ENCODE measurements around the gene TNPO3. TPM values are rescaled to one million over a fixed set of nuclear protein-coding genes. Genes with fewer than 3 reads are reported as not detected.
A peak's percentile ranks its signal among the peaks of the same experiment; 100 is the strongest.

TNPO3 gene
- total and polyA plus RNA-seq, 10 of the 15 experiments (the other 5 are each of a cell fraction or from before 2014, with no cell fraction given): 17.6 to 91.8 (median 65.9) TPM

- TF ChIP-seq RAD51 (IDR thresholded peaks at IDR 0.05) (peak; percentile 82), GABPA (IDR thresholded peaks at IDR 0.05; ENCODE audit: low read depth) (no peak), BHLHE40 (IDR thresholded peaks at IDR 0.05; ENCODE audit: borderline replicate concordance in 1 of 2, low read depth in 2 of 2, low read length in 1 of 2) (peak; percentile 93 to 95), NR2F1 (conservative IDR thresholded peaks at IDR 0.05) (0 out of 2 replicates have a peak, but pooled peaks have one; percentile 12), SMC3 (IDR thresholded peaks at IDR 0.05; ENCODE audit: borderline replicate concordance, low read length) (peak; percentile 89), SMARCA5 (IDR thresholded peaks at IDR 0.05) (peak; percentile 53; the same call in 1 of the 2 replicates), CTCF (IDR thresholded peaks at IDR 0.05 in 2 of 3, conservative IDR thresholded peaks at IDR 0.05 in 1 of 3; ENCODE audit: control insufficient read depth in 2 of 3, extremely low read depth in 1 of 3, insufficient read depth in 1 of 3, low read depth in 3 of 3, low read length in 3 of 3) (peak; percentile 59 to 78 (median 71)), PKNOX1 (IDR thresholded peaks at IDR 0.05) (peak; percentile 47)
Observed at GRCh38 chr7:128904381-128905197, 150.3 kb downstream of the TNPO3 start (continued).

Small RNA genes within 50 kb of the gene (small RNA-seq; reads per million reads assigned to genes)
- not detected for gene RN7SL306P

Other genes starting within 250 kb of the TNPO3 start
- 0.05 and 0.11 TPM in 2 replicates for gene FLNC, start 224.7 kb downstream of the TNPO3 start, total RNA-seq (2014; rRNA removed)
- gene FLNC, start 224.7 kb downstream of the TNPO3 start, total RNA-seq (2014; rRNA removed; fragmentation: Illumina TruSeq; extraction: Trizol): 0.09 TPM in 1 of 2 replicates, not detected in the other
- 0.21 and 0.32 TPM in 2 replicates for gene FLNC, start 224.7 kb downstream of the TNPO3 start, total RNA-seq (2021)
- gene FLNC, start 224.7 kb downstream of the TNPO3 start, polyA plus RNA-seq (2011; rRNA removed): not detected in 2 replicates
- 0.01 TPM in 1 of 2 replicates, not detected in the other for gene FLNC, start 224.7 kb downstream of the TNPO3 start, polyA plus RNA-seq (2014; fragmentation: Illumina TruSeq; extraction: Trizol)
- under 1 TPM in 1 of 2 experiments, not detected in 1; 0.02 TPM for gene FLNC, start 224.7 kb downstream of the TNPO3 start, polyA plus RNA-seq (2014; fragmentation: Nextera tagmentation; extraction: Ambion mirVana)
- gene FLNC, start 224.7 kb downstream of the TNPO3 start, polyA plus RNA-seq (2014; rRNA removed): 0.01 and 0.06 TPM in 2 replicates
- under 1 TPM; 0.03 to 0.08 TPM for gene FLNC, start 224.7 kb downstream of the TNPO3 start, polyA plus RNA-seq (2016; fragmentation: Nextera tagmentation; extraction: Ambion mirVana)
- 123 and 126 TPM in 2 replicates for gene ATP6V1F, start 192.3 kb downstream of the TNPO3 start, total RNA-seq (2014; rRNA removed)
- 108 and 111 TPM in 2 replicates for gene ATP6V1F, start 192.3 kb downstream of the TNPO3 start, total RNA-seq (2014; rRNA removed; fragmentation: Illumina TruSeq; extraction: Trizol)
- gene ATP6V1F, start 192.3 kb downstream of the TNPO3 start, total RNA-seq (2021): 143 and 155 TPM in 2 replicates
- gene ATP6V1F, start 192.3 kb downstream of the TNPO3 start, polyA plus RNA-seq (2011; rRNA removed): 121 and 194 TPM in 2 replicates
- gene ATP6V1F, start 192.3 kb downstream of the TNPO3 start, polyA plus RNA-seq (2014; fragmentation: Illumina TruSeq; extraction: Trizol): 62.7 and 179 TPM in 2 replicates
- 100 to 1,000 TPM; 246 to 343 TPM for gene ATP6V1F, start 192.3 kb downstream of the TNPO3 start, polyA plus RNA-seq (2014; fragmentation: Nextera tagmentation; extraction: Ambion mirVana)
- gene ATP6V1F, start 192.3 kb downstream of the TNPO3 start, polyA plus RNA-seq (2014; rRNA removed): 211 and 223 TPM in 2 replicates
- gene ATP6V1F, start 192.3 kb downstream of the TNPO3 start, polyA plus RNA-seq (2016; fragmentation: Nextera tagmentation; extraction: Ambion mirVana): 100 to 1,000 TPM; 286 TPM
- 2.9 and 4.2 TPM in 2 replicates for gene KCP, start 144.4 kb downstream of the TNPO3 start, total RNA-seq (2014; rRNA removed)
- 1.1 and 1.4 TPM in 2 replicates for gene KCP, start 144.4 kb downstream of the TNPO3 start, total RNA-seq (2014; rRNA removed; fragmentation: Illumina TruSeq; extraction: Trizol)
- gene KCP, start 144.4 kb downstream of the TNPO3 start, total RNA-seq (2021): 5.6 and 7.8 TPM in 2 replicates
- 0.45 and 0.76 TPM in 2 replicates for gene KCP, start 144.4 kb downstream of the TNPO3 start, polyA plus RNA-seq (2011; rRNA removed)
- 0.48 and 1.0 TPM in 2 replicates for gene KCP, start 144.4 kb downstream of the TNPO3 start, polyA plus RNA-seq (2014; fragmentation: Illumina TruSeq; extraction: Trizol)
- under 1 TPM; 0.05 to 0.35 TPM for gene KCP, start 144.4 kb downstream of the TNPO3 start, polyA plus RNA-seq (2014; fragmentation: Nextera tagmentation; extraction: Ambion mirVana)
- gene KCP, start 144.4 kb downstream of the TNPO3 start, polyA plus RNA-seq (2014; rRNA removed): 6.0 and 7.6 TPM in 2 replicates
- gene KCP, start 144.4 kb downstream of the TNPO3 start, polyA plus RNA-seq (2016; fragmentation: Nextera tagmentation; extraction: Ambion mirVana): 1 to 10 TPM; 4.0 to 4.3 TPM
- 81.7 and 90.0 TPM in 2 replicates for gene IRF5, start 117.2 kb downstream of the TNPO3 start, total RNA-seq (2014; rRNA removed)
- 33.9 and 36.5 TPM in 2 replicates for gene IRF5, start 117.2 kb downstream of the TNPO3 start, total RNA-seq (2014; rRNA removed; fragmentation: Illumina TruSeq; extraction: Trizol)
- 74.6 and 74.9 TPM in 2 replicates for gene IRF5, start 117.2 kb downstream of the TNPO3 start, total RNA-seq (2021)
- gene IRF5, start 117.2 kb downstream of the TNPO3 start, polyA plus RNA-seq (2011; rRNA removed): 31.5 and 55.1 TPM in 2 replicates
- gene IRF5, start 117.2 kb downstream of the TNPO3 start, polyA plus RNA-seq (2014; fragmentation: Illumina TruSeq; extraction: Trizol): 23.2 and 39.7 TPM in 2 replicates
- 1 to 10 TPM; 5.4 to 8.9 TPM for gene IRF5, start 117.2 kb downstream of the TNPO3 start, polyA plus RNA-seq (2014; fragmentation: Nextera tagmentation; extraction: Ambion mirVana)
- gene IRF5, start 117.2 kb downstream of the TNPO3 start, polyA plus RNA-seq (2014; rRNA removed): 68.3 and 71.5 TPM in 2 replicates
- 10 to 100 TPM; 84.1 to 90.3 TPM for gene IRF5, start 117.2 kb downstream of the TNPO3 start, polyA plus RNA-seq (2016; fragmentation: Nextera tagmentation; extraction: Ambion mirVana)
- 108 and 109 TPM in 2 replicates for gene TSPAN33, start 89.6 kb upstream of the TNPO3 start, total RNA-seq (2014; rRNA removed)
- 77.8 and 78.8 TPM in 2 replicates for gene TSPAN33, start 89.6 kb upstream of the TNPO3 start, total RNA-seq (2014; rRNA removed; fragmentation: Illumina TruSeq; extraction: Trizol)
- gene TSPAN33, start 89.6 kb upstream of the TNPO3 start, total RNA-seq (2021): 113 and 122 TPM in 2 replicates
- 89.1 and 123 TPM in 2 replicates for gene TSPAN33, start 89.6 kb upstream of the TNPO3 start, polyA plus RNA-seq (2011; rRNA removed)
- gene TSPAN33, start 89.6 kb upstream of the TNPO3 start, polyA plus RNA-seq (2014; fragmentation: Illumina TruSeq; extraction: Trizol): 78.5 and 94.8 TPM in 2 replicates
- gene TSPAN33, start 89.6 kb upstream of the TNPO3 start, polyA plus RNA-seq (2014; fragmentation: Nextera tagmentation; extraction: Ambion mirVana): 10 to 100 TPM; 17.8 to 30.0 TPM
- gene TSPAN33, start 89.6 kb upstream of the TNPO3 start, polyA plus RNA-seq (2014; rRNA removed): 95.6 and 99.0 TPM in 2 replicates
- 10 to 100 TPM; 12.0 to 15.8 TPM for gene TSPAN33, start 89.6 kb upstream of the TNPO3 start, polyA plus RNA-seq (2016; fragmentation: Nextera tagmentation; extraction: Ambion mirVana)
- gene SMO, start 133.5 kb upstream of the TNPO3 start, total RNA-seq (2014; rRNA removed): 7.8 and 8.2 TPM in 2 replicates
- gene SMO, start 133.5 kb upstream of the TNPO3 start, total RNA-seq (2014; rRNA removed; fragmentation: Illumina TruSeq; extraction: Trizol): 3.0 and 3.3 TPM in 2 replicates
- 9.6 and 11.2 TPM in 2 replicates for gene SMO, start 133.5 kb upstream of the TNPO3 start, total RNA-seq (2021)
- 0.91 and 1.5 TPM in 2 replicates for gene SMO, start 133.5 kb upstream of the TNPO3 start, polyA plus RNA-seq (2011; rRNA removed)
- gene SMO, start 133.5 kb upstream of the TNPO3 start, polyA plus RNA-seq (2014; fragmentation: Illumina TruSeq; extraction: Trizol): 3.2 and 4.6 TPM in 2 replicates
- gene SMO, start 133.5 kb upstream of the TNPO3 start, polyA plus RNA-seq (2014; fragmentation: Nextera tagmentation; extraction: Ambion mirVana): under 1 TPM; 0.40 to 0.62 TPM
- 8.2 and 8.3 TPM in 2 replicates for gene SMO, start 133.5 kb upstream of the TNPO3 start, polyA plus RNA-seq (2014; rRNA removed)
- 1 to 10 TPM; 1.1 to 1.9 TPM for gene SMO, start 133.5 kb upstream of the TNPO3 start, polyA plus RNA-seq (2016; fragmentation: Nextera tagmentation; extraction: Ambion mirVana)
- gene AHCYL2, start 169.9 kb upstream of the TNPO3 start, total RNA-seq (2014; rRNA removed): 6.0 and 6.7 TPM in 2 replicates
- 4.7 and 5.5 TPM in 2 replicates for gene AHCYL2, start 169.9 kb upstream of the TNPO3 start, total RNA-seq (2014; rRNA removed; fragmentation: Illumina TruSeq; extraction: Trizol)
- 7.0 and 8.3 TPM in 2 replicates for gene AHCYL2, start 169.9 kb upstream of the TNPO3 start, total RNA-seq (2021)
- 29.1 and 31.4 TPM in 2 replicates for gene AHCYL2, start 169.9 kb upstream of the TNPO3 start, polyA plus RNA-seq (2011; rRNA removed)
- gene AHCYL2, start 169.9 kb upstream of the TNPO3 start, polyA plus RNA-seq (2014; fragmentation: Illumina TruSeq; extraction: Trizol): 7.7 and 9.8 TPM in 2 replicates
- 1 to 10 TPM; 1.7 to 2.0 TPM for gene AHCYL2, start 169.9 kb upstream of the TNPO3 start, polyA plus RNA-seq (2014; fragmentation: Nextera tagmentation; extraction: Ambion mirVana)
- gene AHCYL2, start 169.9 kb upstream of the TNPO3 start, polyA plus RNA-seq (2014; rRNA removed): 5.0 and 6.1 TPM in 2 replicates
- gene AHCYL2, start 169.9 kb upstream of the TNPO3 start, polyA plus RNA-seq (2016; fragmentation: Nextera tagmentation; extraction: Ambion mirVana): 1 to 10 TPM; 3.5 to 4.4 TPM